ENCODE results near the gene HOXA2.

Gene HOXA2

GRCh38 chr7:27098578-27099451, 3.7 kb downstream of the HOXA2 start:
- Histone ChIP-seq H3K4me3 (ENCODE audit: low read length) (peak overlapping the region; percentile 99), H3K9ac (ENCODE audit: low read depth, low read length) (peak overlapping the region; percentile 99), H3K36me3 (ENCODE audit: insufficient read depth, low read length) (peaks cover 32% of the 10 kb centered on the region), H3K4me1 (ENCODE audit: control insufficient read depth, insufficient read depth, low read length) (peaks cover 31% of the 10 kb centered on the region), H3K9me3 (replicated peaks; ENCODE audit: low read length) (no peaks in the 10 kb centered on the region), H3K4me2 (ENCODE audit: low read length) (peak overlapping the region; percentile 95), H3K27me3 (ENCODE audit: control insufficient read depth, insufficient read depth, low read length) (no peaks in the 10 kb centered on the region)

- H3K27me3 ChIP-seq (ENCODE audit: control insufficient read depth, insufficient read depth, low read length): no peaks in the 10 kb centered on the region
Measured at GRCh38 chr7:27097686-27098577, 4.6 kb downstream of the HOXA2 start.

GRCh38 chr7:27096768-27097514, 5.5 kb downstream of the HOXA2 start:
- Histone ChIP-seq H3K4me2 (ENCODE audit: low read length) (peak overlapping the region; percentile 95), H3K4me3 (ENCODE audit: low read length) (peak overlapping the region; percentile 99), H3K9ac (ENCODE audit: low read depth, low read length) (peak overlapping the region; percentile 99), H3K9me3 (replicated peaks; ENCODE audit: low read length) (no peaks in the 10 kb centered on the region), H3K4me1 (ENCODE audit: control insufficient read depth, insufficient read depth, low read length) (peaks cover 31% of the 10 kb centered on the region), H3K36me3 (ENCODE audit: insufficient read depth, low read length) (peaks cover 32% of the 10 kb centered on the region), H3K27me3 (ENCODE audit: control insufficient read depth, insufficient read depth, low read length) (no peaks in the 10 kb centered on the region)

More at GRCh38 chr7:27097686-27098577, 4.6 kb downstream of the HOXA2 start:
- H3K9me3 ChIP-seq (replicated peaks; ENCODE audit: low read length): no peaks in the 10 kb centered on the region
- H3K9ac ChIP-seq (ENCODE audit: low read depth, low read length): peak overlapping the region; percentile 99
- H3K4me2 ChIP-seq (ENCODE audit: low read length): peak overlapping the region; percentile 95
- peaks cover 32% of the 10 kb centered on the region for H3K36me3 ChIP-seq (ENCODE audit: insufficient read depth, low read length)
- peaks cover 31% of the 10 kb centered on the region for H3K4me1 ChIP-seq (ENCODE audit: control insufficient read depth, insufficient read depth, low read length)
- peak overlapping the region; percentile 99 for H3K4me3 ChIP-seq (ENCODE audit: low read length)

GRCh38 chr7:27095897-27096767, 6.4 kb downstream of the HOXA2 start, which contains the start of gene HOXA1:
HOXA1 (minus strand) TSS chr7:27096000; CDS start chr7:27095912, 88 bp downstream.
- Histone ChIP-seq H3K36me3 (ENCODE audit: insufficient read depth, low read length) (peaks cover 25% of the 10 kb centered on the region), H3K4me2 (ENCODE audit: low read length) (peak within 1 kb of the TSS; percentile 95), H3K9me3 (replicated peaks; ENCODE audit: low read length) (no peaks in the 10 kb centered on the region), H3K4me1 (ENCODE audit: control insufficient read depth, insufficient read depth, low read length) (peaks cover 31% of the 10 kb centered on the region), H3K4me3 (ENCODE audit: low read length) (peak within 1 kb of the TSS; percentile 99), H3K9ac (ENCODE audit: low read depth, low read length) (peak within 1 kb of the TSS; percentile 99), H3K27me3 (ENCODE audit: control insufficient read depth, insufficient read depth, low read length) (no peaks in the 10 kb centered on the region)

- Histone ChIP-seq H3K4me3 (ENCODE audit: low read length) (peak overlapping the region; percentile 99), H3K9ac (ENCODE audit: low read depth, low read length) (peak overlapping the region; percentile 71), H3K4me2 (ENCODE audit: low read length) (peak overlapping the region; percentile 95), H3K27me3 (ENCODE audit: control insufficient read depth, insufficient read depth, low read length) (no peaks in the 10 kb centered on the region), H3K9me3 (replicated peaks; ENCODE audit: low read length) (no peaks in the 10 kb centered on the region), H3K36me3 (ENCODE audit: insufficient read depth, low read length) (peaks cover 16% of the 10 kb centered on the region), H3K4me1 (ENCODE audit: control insufficient read depth, insufficient read depth, low read length) (peaks cover 31% of the 10 kb centered on the region)
Measured at GRCh38 chr7:27095050-27095896, 7.2 kb downstream of the HOXA2 start.

- Histone ChIP-seq H3K4me2 (ENCODE audit: low read length) (peak overlapping the region; percentile 95), H3K4me3 (ENCODE audit: low read length) (peak overlapping the region; percentile 99), H3K36me3 (ENCODE audit: insufficient read depth, low read length) (peaks cover 10% of the 10 kb centered on the region), H3K9me3 (replicated peaks; ENCODE audit: low read length) (no peaks in the 10 kb centered on the region), H3K27me3 (ENCODE audit: control insufficient read depth, insufficient read depth, low read length) (no peaks in the 10 kb centered on the region), H3K4me1 (ENCODE audit: control insufficient read depth, insufficient read depth, low read length) (peaks cover 31% of the 10 kb centered on the region), H3K9ac (ENCODE audit: low read depth, low read length) (no peak overlapping the region)
Measured at GRCh38 chr7:27094304-27095049, 8.0 kb downstream of the HOXA2 start.

GRCh38 chr7:27093184-27093895, 9.1 kb downstream of the HOXA2 start:
- no peaks in the 10 kb centered on the region for H3K27me3 ChIP-seq (ENCODE audit: control insufficient read depth, insufficient read depth, low read length)
- H3K4me2 ChIP-seq (ENCODE audit: low read length): no peak overlapping the region
- no peaks in the 10 kb centered on the region for H3K9me3 ChIP-seq (replicated peaks; ENCODE audit: low read length)
- peaks cover 29% of the 10 kb centered on the region for H3K4me1 ChIP-seq (ENCODE audit: control insufficient read depth, insufficient read depth, low read length)
- H3K4me3 ChIP-seq (ENCODE audit: low read length): no peak overlapping the region
- H3K9ac ChIP-seq (ENCODE audit: low read depth, low read length): no peak overlapping the region
- no peaks in the 10 kb centered on the region for H3K36me3 ChIP-seq (ENCODE audit: insufficient read depth, low read length)

GRCh38 chr7:27092819-27093110, 9.7 kb downstream of the HOXA2 start:
- Histone ChIP-seq H3K36me3 (ENCODE audit: insufficient read depth, low read length) (no peaks in the 10 kb centered on the region), H3K9ac (ENCODE audit: low read depth, low read length) (no peak overlapping the region), H3K4me1 (ENCODE audit: control insufficient read depth, insufficient read depth, low read length) (peaks cover 23% of the 10 kb centered on the region), H3K9me3 (replicated peaks; ENCODE audit: low read length) (no peaks in the 10 kb centered on the region), H3K27me3 (ENCODE audit: control insufficient read depth, insufficient read depth, low read length) (no peaks in the 10 kb centered on the region), H3K4me2 (ENCODE audit: low read length) (no peak overlapping the region), H3K4me3 (ENCODE audit: low read length) (no peak overlapping the region)
